HG02870 (cell line): ENCODE measurements around the gene GOLGA8F.
"Not testable (repeated sequence)": the region's sequence is repeated elsewhere in the genome, so short reads cannot be mapped to it uniquely, and the experiment has no call there.

Source experiments
- ATAC-seq: cut with Tn5 transposase; IDR thresholded peaks from one replicate; pipeline ENCODE4 v1.9.1; 2021; ENCODE audit warnings: mild to moderate bottlenecking, moderate library complexity; ENCODE audit not compliant: unreplicated experiment

The GOLGA8F gene

GRCh38 chr15:28378364-28378763, at the start of gene GOLGA8F:
Gene GOLGA8F, plus strand, starts transcription at chr15:28378664. Its CDS starts 98 bp downstream, at chr15:28378762.
- ATAC-seq = not testable (repeated sequence)

GRCh38 chr15:28357984-28358383, 20.5 kb upstream of the GOLGA8F start, which contains the start of gene GOLGA6L24:
Gene GOLGA6L24, minus strand, starts transcription at chr15:28358084. Its CDS starts 61 bp downstream, at chr15:28358023.
- ATAC-seq = not testable (repeated sequence)

DNA sequence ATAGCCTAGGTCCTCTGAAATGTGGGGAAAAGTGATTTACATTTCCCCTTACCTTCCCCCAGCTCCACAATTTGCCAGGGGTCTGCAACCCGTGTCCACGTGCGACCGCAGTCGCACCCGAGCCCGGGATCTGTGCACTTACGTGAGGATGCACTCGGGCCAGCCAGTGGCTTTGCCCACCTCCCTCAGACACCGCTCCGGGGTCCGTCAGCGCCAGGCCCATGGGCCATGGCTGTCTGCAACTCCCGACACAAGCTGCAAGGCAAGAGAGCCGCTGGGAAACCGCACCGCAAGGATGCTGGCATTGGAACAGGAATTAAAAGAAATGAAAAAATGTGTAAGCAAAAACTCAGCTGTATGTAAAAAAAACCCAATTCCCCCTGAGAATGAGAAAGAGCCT, 13.0 kb upstream of the GOLGA8F start:
- not testable (repeated sequence) for ATAC-seq

DNA sequence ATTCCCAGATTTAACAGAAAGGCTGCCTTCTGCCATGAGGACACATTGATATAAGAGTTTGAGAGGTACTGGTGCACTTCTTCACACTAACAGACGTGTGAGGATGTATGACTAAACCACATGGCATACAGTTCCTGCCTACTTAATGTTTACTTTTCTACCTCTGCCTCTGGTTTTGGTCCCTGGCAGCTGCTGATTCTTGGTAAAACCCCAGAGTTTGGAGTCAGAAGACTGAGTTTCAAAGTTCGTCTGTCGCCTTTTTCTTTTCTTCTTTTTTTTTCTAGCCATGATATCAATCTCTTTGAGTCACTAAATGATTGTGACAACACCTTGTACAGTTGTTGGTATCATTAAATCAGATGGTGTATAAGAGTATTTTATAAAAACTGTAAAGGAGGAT, 1.6 kb downstream of the GOLGA8F start:
- not testable (repeated sequence) for ATAC-seq

DNA sequence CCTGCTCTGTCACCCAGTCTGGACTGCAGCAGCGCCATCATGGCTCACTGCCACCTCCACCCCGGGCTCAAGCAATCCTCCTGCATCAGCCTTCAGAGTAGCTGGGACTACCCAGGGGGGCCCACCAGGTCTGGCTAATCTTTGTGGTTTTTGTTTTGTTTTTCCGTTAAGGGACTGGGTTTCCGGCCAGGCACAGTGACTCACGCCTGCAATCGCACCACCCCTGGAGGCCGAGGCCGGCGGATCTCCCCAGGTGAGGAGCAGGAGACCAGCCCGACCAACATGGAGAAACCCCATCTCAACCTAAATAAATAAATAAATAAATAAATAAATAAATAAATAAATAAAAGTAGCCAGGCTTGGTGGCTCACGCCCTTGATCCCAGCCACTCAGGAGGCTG, 17.6 kb downstream of the GOLGA8F start:
- not testable (repeated sequence) for ATAC-seq

DNA sequence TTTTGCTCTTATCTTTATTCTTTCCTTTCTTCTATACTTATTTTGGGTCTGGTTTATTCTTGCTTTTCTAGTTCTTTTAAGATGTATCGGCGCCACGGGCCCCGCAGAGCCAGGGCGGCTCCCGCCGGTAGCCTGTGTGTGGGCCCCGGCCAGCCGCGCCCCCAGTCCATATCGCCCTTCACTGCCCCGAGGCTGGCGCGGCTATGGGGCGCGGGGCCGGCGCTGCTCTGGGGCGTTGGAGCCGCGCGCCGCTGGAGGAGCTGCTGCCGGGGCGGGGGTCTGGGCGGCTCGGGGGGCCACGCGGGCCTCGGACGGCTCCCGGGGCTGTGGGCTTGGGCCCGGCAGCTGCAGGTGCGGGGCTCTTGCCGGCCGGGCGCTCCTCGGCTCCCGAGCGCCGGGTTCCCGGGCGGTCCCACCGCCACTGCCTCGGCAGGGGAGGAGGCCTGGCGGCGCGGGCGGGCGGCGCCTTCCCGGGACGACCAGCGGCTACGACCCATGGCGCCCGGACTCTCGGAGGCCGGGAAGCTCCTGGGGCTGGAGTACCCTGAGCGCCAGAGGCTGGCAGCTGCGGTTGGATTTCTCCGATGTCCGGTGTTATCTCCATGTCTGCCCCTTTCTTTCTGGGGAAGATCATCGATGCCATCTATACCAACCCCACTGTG, 24.4 kb downstream of the GOLGA8F start:
- not testable (repeated sequence) for ATAC-seq

DNA sequence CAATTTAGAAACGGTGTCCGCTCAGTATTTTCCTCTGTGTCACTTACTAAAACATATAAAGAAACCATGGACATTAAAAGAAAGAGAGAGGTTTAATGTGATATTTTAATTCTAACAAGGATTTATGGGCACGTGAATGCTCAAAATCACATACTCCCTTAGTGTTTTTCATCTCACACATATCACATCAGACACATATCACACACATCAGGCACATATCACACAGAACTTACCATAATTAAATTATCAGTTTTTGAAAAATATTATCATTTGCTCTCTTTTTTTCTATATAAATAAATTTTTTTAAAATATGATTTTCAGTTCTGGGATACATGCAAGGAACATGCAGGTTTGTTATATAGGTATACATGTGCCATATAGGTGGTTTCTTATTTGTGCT, 42.0 kb downstream of the GOLGA8F start:
- ATAC-seq = not testable (repeated sequence)

DNA sequence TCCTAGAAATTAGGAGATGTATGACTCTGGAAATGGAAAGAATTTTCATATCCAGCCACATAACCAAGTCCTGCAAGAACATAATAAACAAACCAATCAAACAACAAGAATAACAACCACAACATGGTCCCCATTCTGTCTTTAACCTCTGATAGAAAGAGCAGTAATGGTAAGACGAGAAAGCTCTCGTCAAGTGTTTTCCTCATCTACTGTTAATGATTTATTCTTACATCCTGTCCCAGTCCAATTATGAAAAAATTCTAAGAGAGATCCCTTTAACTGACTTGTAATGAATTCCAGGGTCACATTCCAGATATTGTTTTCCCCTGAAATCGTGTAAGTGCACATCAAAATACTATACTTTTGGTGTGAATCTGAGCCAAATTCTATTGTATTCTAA, 57.1 kb downstream of the GOLGA8F start:
- ATAC-seq = not testable (repeated sequence)
